ENCODE results near the gene FAM240B. TPM values are rescaled to one million over a fixed set of nuclear protein-coding genes. Genes with fewer than 3 reads are reported as not detected.

FAM240B gene
- not detected for polyA plus RNA-seq (2013, experiment 1 of 2)
- polyA plus RNA-seq (2013, experiment 2 of 2) = not detected

GRCh38 chr9:38720083-38720745, at the start of gene FAM240B:
Gene FAM240B (minus strand): TSS chr9:38720133. CDS start chr9:38703999, 16,134 bp downstream.
- Histone ChIP-seq H2AFZ (ENCODE audit: low read depth, low read length) (no peak within 1 kb of the TSS), H3K4me2 (ENCODE audit: low read length, poor library complexity, severe bottlenecking) (no peak within 1 kb of the TSS), H3K4me3 (ENCODE audit: insufficient read depth in 1 of 2, low read depth in 1 of 2, low read length in 2 of 2) (no peak within 1 kb of the TSS), H2BK5ac (ENCODE audit: low read depth, low read length, poor library complexity, severe bottlenecking) (peak within 1 kb of the TSS; percentile 19), H3K18ac (ENCODE audit: low read depth in 1 of 2, low read length in 2 of 2) (no peak within 1 kb of the TSS), H3K9ac (ENCODE audit: low read length) (no peak within 1 kb of the TSS), H4K8ac (ENCODE audit: low read length) (no peak within 1 kb of the TSS), H3K23ac (ENCODE audit: low read length in 2 of 2) (no peak within 1 kb of the TSS), H2AK5ac (ENCODE audit: low read length, severe bottlenecking) (peak within 1 kb of the TSS; percentile 37), H4K91ac (ENCODE audit: low read length) (no peak within 1 kb of the TSS), H3K36me3 (ENCODE audit: control insufficient read depth in 1 of 2, insufficient read depth in 2 of 2, low read depth in 1 of 2, low read length in 2 of 2) (no peaks in the 10 kb centered on the region), H3K27ac (ENCODE audit: low read length, poor library complexity, severe bottlenecking) (no peak within 1 kb of the TSS), H2BK15ac (ENCODE audit: low read depth, poor library complexity, severe bottlenecking) (no peak within 1 kb of the TSS), H2BK12ac (ENCODE audit: low read length in 2 of 2) (no peak within 1 kb of the TSS), H3K4ac (ENCODE audit: low read depth in 1 of 2, low read length in 2 of 2) (no peak within 1 kb of the TSS), H3K14ac (ENCODE audit: low read length in 2 of 2) (no peak within 1 kb of the TSS), H3K4me1 (ENCODE audit: control insufficient read depth, insufficient read depth, low read depth, low read length) (peaks cover 2% of the 10 kb centered on the region), H2BK120ac (ENCODE audit: low read depth, low read length) (no peak within 1 kb of the TSS), H3K9me3 (ENCODE audit: control insufficient read depth, low read length) (no peaks in the 10 kb centered on the region), H3K79me1 (replicated peaks; ENCODE audit: low read length, poor library complexity, severe bottlenecking) (no peaks in the 10 kb centered on the region), H3K27me3 (ENCODE audit: control insufficient read depth in 1 of 2, insufficient read depth in 1 of 2, low read length in 2 of 2) (peaks cover 0 to 14% of the 10 kb centered on the region in 2 experiments)
- no peak for DNase-seq
- 57% methylated on average over 7 of the region's 7 CpGs for WGBS

GRCh38 chr9:38768351-38768761, 48.4 kb upstream of the FAM240B start:
- Histone ChIP-seq H2AK5ac (ENCODE audit: low read length, severe bottlenecking) (no peak overlapping the region), H3K27me3 (ENCODE audit: control insufficient read depth in 1 of 2, insufficient read depth in 1 of 2, low read length in 2 of 2) (no peaks in the 10 kb centered on the region), H3K4ac (ENCODE audit: low read depth in 1 of 2, low read length in 2 of 2) (no peak overlapping the region), H3K27ac (ENCODE audit: low read length, poor library complexity, severe bottlenecking) (no peak overlapping the region), H2AFZ (ENCODE audit: low read depth, low read length) (no peak overlapping the region), H3K36me3 (ENCODE audit: control insufficient read depth in 1 of 2, insufficient read depth in 2 of 2, low read depth in 1 of 2, low read length in 2 of 2) (no peaks in the 10 kb centered on the region), H3K18ac (ENCODE audit: low read depth in 1 of 2, low read length in 2 of 2) (no peak overlapping the region), H3K4me3 (ENCODE audit: insufficient read depth in 1 of 2, low read depth in 1 of 2, low read length in 2 of 2) (no peak overlapping the region), H3K79me1 (replicated peaks; ENCODE audit: low read length, poor library complexity, severe bottlenecking) (no peaks in the 10 kb centered on the region), H3K9ac (ENCODE audit: low read length) (no peak overlapping the region), H3K4me1 (ENCODE audit: control insufficient read depth, insufficient read depth, low read depth, low read length) (peaks cover 2% of the 10 kb centered on the region), H3K4me2 (ENCODE audit: low read length, poor library complexity, severe bottlenecking) (no peak overlapping the region), H4K91ac (ENCODE audit: low read length) (no peak overlapping the region), H2BK15ac (ENCODE audit: low read depth, poor library complexity, severe bottlenecking) (no peak overlapping the region), H3K23ac (ENCODE audit: low read length in 2 of 2) (no peak overlapping the region), H2BK12ac (ENCODE audit: low read length in 2 of 2) (no peak overlapping the region), H2BK120ac (ENCODE audit: low read depth, low read length) (no peak overlapping the region), H3K14ac (ENCODE audit: low read length in 2 of 2) (no peak overlapping the region), H3K9me3 (ENCODE audit: control insufficient read depth, low read length) (no peaks in the 10 kb centered on the region), H2BK5ac (ENCODE audit: low read depth, low read length, poor library complexity, severe bottlenecking) (no peak overlapping the region), H4K8ac (ENCODE audit: low read length) (no peak overlapping the region)
- WGBS = 89% methylated on average over 9 of the region's 9 CpGs
- DNase-seq = no peak

- WGBS = 82% methylated on average over 3 of the region's 4 CpGs
- Histone ChIP-seq H3K27ac (ENCODE audit: low read length, poor library complexity, severe bottlenecking) (no peak overlapping the region), H2AFZ (ENCODE audit: low read depth, low read length) (no peak overlapping the region), H3K18ac (ENCODE audit: low read depth in 1 of 2, low read length in 2 of 2) (no peak overlapping the region), H2BK5ac (ENCODE audit: low read depth, low read length, poor library complexity, severe bottlenecking) (no peak overlapping the region), H2AK5ac (ENCODE audit: low read length, severe bottlenecking) (no peak overlapping the region), H3K14ac (ENCODE audit: low read length in 2 of 2) (no peak overlapping the region), H3K79me1 (replicated peaks; ENCODE audit: low read length, poor library complexity, severe bottlenecking) (no peaks in the 10 kb centered on the region), H3K4me2 (ENCODE audit: low read length, poor library complexity, severe bottlenecking) (no peak overlapping the region), H3K9ac (ENCODE audit: low read length) (no peak overlapping the region), H3K36me3 (ENCODE audit: control insufficient read depth in 1 of 2, insufficient read depth in 2 of 2, low read depth in 1 of 2, low read length in 2 of 2) (no peaks in the 10 kb centered on the region), H4K8ac (ENCODE audit: low read length) (no peak overlapping the region), H2BK120ac (ENCODE audit: low read depth, low read length) (no peak overlapping the region), H2BK15ac (ENCODE audit: low read depth, poor library complexity, severe bottlenecking) (no peak overlapping the region), H3K4me3 (ENCODE audit: insufficient read depth in 1 of 2, low read depth in 1 of 2, low read length in 2 of 2) (no peak overlapping the region), H3K4ac (ENCODE audit: low read depth in 1 of 2, low read length in 2 of 2) (no peak overlapping the region), H4K91ac (ENCODE audit: low read length) (no peak overlapping the region), H3K4me1 (ENCODE audit: control insufficient read depth, insufficient read depth, low read depth, low read length) (peaks cover 2% of the 10 kb centered on the region), H2BK12ac (ENCODE audit: low read length in 2 of 2) (no peak overlapping the region), H3K9me3 (ENCODE audit: control insufficient read depth, low read length) (no peaks in the 10 kb centered on the region), H3K23ac (ENCODE audit: low read length in 2 of 2) (no peak overlapping the region), H3K27me3 (ENCODE audit: control insufficient read depth in 1 of 2, insufficient read depth in 1 of 2, low read length in 2 of 2) (no peaks in the 10 kb centered on the region)
- no peak for DNase-seq
Measured at GRCh38 chr9:38765101-38765500, 45.2 kb upstream of the FAM240B start.

- H2BK15ac ChIP-seq (ENCODE audit: low read depth, poor library complexity, severe bottlenecking) = no peak overlapping the region
- H3K9me3 ChIP-seq (ENCODE audit: control insufficient read depth, low read length) = no peaks in the 10 kb centered on the region
- H2BK120ac ChIP-seq (ENCODE audit: low read depth, low read length) = no peak overlapping the region
- H3K27ac ChIP-seq (ENCODE audit: low read length, poor library complexity, severe bottlenecking) = no peak overlapping the region
- no peaks in the 10 kb centered on the region for H3K79me1 ChIP-seq (replicated peaks; ENCODE audit: low read length, poor library complexity, severe bottlenecking)
- H3K9ac ChIP-seq (ENCODE audit: low read length) = no peak overlapping the region
- H3K18ac ChIP-seq (ENCODE audit: low read depth in 1 of 2, low read length in 2 of 2) = no peak overlapping the region
- no peak overlapping the region for H3K4me2 ChIP-seq (ENCODE audit: low read length, poor library complexity, severe bottlenecking)
- no peak overlapping the region for H3K4ac ChIP-seq (ENCODE audit: low read depth in 1 of 2, low read length in 2 of 2)
- H3K27me3 ChIP-seq (ENCODE audit: control insufficient read depth in 1 of 2, insufficient read depth in 1 of 2, low read length in 2 of 2) = no peaks in the 10 kb centered on the region
- H3K4me1 ChIP-seq (ENCODE audit: control insufficient read depth, insufficient read depth, low read depth, low read length) = no peaks in the 10 kb centered on the region
- H4K91ac ChIP-seq (ENCODE audit: low read length) = no peak overlapping the region
- WGBS = 82% methylated on average over 7 of the region's 8 CpGs
- H3K14ac ChIP-seq (ENCODE audit: low read length in 2 of 2) = no peak overlapping the region
- H2BK12ac ChIP-seq (ENCODE audit: low read length in 2 of 2) = no peak overlapping the region
- no peak overlapping the region for H2AFZ ChIP-seq (ENCODE audit: low read depth, low read length)
- DNase-seq = no peak
- no peak overlapping the region for H4K8ac ChIP-seq (ENCODE audit: low read length)
- H2AK5ac ChIP-seq (ENCODE audit: low read length, severe bottlenecking) = no peak overlapping the region
- no peaks in the 10 kb centered on the region for H3K36me3 ChIP-seq (ENCODE audit: control insufficient read depth in 1 of 2, insufficient read depth in 2 of 2, low read depth in 1 of 2, low read length in 2 of 2)
- no peak overlapping the region for H3K23ac ChIP-seq (ENCODE audit: low read length in 2 of 2)
- H2BK5ac ChIP-seq (ENCODE audit: low read depth, low read length, poor library complexity, severe bottlenecking) = no peak overlapping the region
- no peak overlapping the region for H3K4me3 ChIP-seq (ENCODE audit: insufficient read depth in 1 of 2, low read depth in 1 of 2, low read length in 2 of 2)
Measured at GRCh38 chr9:38761999-38762398, 42.1 kb upstream of the FAM240B start.

All from mesenchymal stem cell (in vitro differentiated cells and primary cell).